HG03342 (cell line): ENCODE data around the gene ANTXR2.
"Not testable (repeated sequence)": the region's sequence is repeated elsewhere in the genome, so short reads cannot be mapped to it uniquely, and the experiment has no call there.

Experiments
- ATAC-seq: cut with Tn5 transposase; IDR thresholded peaks from one replicate; pipeline ENCODE4 v1.9.1; 2021; ENCODE audit warnings: mild to moderate bottlenecking, moderate library complexity; ENCODE audit not compliant: unreplicated experiment

The ANTXR2 gene

DNA sequence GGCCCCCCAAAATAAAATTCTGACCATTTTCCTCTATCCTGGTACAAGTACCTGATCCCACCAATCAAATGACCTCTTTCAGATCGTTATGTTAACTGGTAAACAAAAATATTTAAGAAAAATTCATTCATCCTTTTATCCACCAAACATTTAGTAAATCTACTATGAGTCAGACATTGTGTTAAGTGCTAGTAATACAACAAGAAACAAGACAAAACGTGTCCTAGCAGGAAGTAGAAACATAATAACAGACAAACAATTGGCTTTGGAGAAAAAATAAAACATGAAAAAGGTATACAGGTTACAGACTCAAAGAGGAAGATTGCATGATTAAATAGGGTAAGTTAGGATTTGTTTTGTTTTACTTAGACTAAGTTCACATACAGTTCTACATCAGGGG lies 43.7 kb downstream of the ANTXR2 start:
- no peak for ATAC-seq

DNA sequence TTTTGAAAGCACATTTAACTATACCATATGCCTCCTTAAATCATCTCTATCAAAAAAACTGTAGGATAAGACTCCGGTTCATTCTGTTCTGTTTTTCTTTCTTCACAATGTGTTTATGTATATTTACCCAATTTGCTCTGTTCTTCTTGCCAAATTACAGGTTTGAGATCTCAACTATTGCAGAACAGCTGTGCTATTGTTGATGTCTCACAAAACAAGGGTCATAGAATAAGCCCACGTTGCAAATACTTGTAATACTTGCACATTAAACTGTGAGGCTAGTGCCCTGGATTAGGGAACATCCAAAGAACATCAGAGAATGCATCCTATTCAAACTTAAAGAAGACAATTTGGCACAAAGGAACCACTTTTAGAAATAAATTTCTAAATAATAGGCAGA lies 45.4 kb downstream of the ANTXR2 start:
- no peak for ATAC-seq

GRCh38 chr4:80026100-80026499 lies 46.9 kb downstream of the ANTXR2 start:
- no peak for ATAC-seq

DNA sequence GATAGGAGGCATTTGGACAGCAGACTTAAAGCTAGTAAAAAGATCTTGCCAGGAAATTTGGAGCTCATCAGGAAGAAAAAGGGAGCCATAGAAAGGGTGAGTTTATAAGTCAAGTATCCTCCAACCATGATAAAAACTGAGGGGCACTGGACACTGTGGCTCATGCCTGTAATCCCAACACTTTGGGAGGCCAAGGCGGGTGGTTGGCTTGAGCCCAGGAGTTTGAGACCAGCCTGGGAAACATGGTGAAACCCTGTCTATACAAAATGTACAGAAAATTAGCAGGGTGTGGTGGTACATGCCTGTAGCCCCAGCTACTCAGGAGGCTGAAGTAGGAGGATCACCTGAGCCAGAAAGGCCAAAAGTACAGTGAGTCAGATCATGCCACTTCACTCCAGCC lies 48.7 kb downstream of the ANTXR2 start:
- no peak for ATAC-seq

DNA sequence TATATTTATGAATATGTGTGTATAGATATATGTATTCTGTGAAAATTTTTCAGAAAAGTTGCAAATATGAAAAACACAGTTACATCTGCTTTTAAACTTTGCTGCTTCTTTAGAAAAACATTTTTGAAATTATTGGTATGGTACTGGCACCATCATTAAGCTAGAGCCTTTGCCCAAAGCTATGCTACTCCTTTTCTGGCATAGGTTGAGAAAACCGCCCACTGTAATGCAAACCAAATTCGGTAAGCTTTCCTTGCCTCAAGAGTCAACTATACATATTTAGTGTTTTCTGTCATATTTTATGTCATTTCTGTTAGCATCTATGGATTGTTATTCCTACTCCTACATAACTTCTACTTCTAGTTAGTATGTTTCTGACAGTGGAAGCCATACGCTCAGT lies 50.7 kb downstream of the ANTXR2 start:
- ATAC-seq, result no peak

GRCh38 chr4:80017125-80017854 lies 55.7 kb downstream of the ANTXR2 start:
- peak; percentile 74 for ATAC-seq

- ATAC-seq, result no peak
Measured at GRCh38 chr4:80016506-80016905, 56.5 kb downstream of the ANTXR2 start.

GRCh38 chr4:80015407-80016189 lies 57.4 kb downstream of the ANTXR2 start:
- ATAC-seq, result no peak

DNA sequence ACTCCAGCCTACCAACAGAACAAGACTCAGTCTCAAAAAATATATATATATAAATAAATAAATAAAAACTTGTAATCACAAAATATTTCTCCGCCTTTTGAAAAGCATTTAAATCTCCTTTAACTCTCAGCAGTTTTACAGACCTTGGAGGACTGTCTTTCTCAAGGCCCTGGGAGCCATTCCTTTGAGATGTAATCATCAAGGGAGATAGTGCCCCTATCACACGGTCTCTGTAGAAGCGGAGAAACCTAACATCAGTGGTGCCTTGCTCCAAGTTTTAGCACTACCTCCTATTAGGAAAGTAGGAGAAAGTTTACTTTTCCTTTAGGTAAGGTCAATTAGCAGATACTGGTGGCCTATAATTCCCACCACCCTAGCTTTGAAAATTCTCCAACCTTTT lies 58.5 kb downstream of the ANTXR2 start:
- ATAC-seq, result no peak

- no peak for ATAC-seq
Measured at GRCh38 chr4:80012291-80012690, 60.7 kb downstream of the ANTXR2 start.

- no peak for ATAC-seq
Measured at GRCh38 chr4:80011636-80012236, 61.3 kb downstream of the ANTXR2 start.

GRCh38 chr4:80010316-80010715 lies 62.7 kb downstream of the ANTXR2 start:
- ATAC-seq, result no peak

- ATAC-seq, result no peak
Measured at GRCh38 chr4:80009806-80010205, 63.2 kb downstream of the ANTXR2 start.

DNA sequence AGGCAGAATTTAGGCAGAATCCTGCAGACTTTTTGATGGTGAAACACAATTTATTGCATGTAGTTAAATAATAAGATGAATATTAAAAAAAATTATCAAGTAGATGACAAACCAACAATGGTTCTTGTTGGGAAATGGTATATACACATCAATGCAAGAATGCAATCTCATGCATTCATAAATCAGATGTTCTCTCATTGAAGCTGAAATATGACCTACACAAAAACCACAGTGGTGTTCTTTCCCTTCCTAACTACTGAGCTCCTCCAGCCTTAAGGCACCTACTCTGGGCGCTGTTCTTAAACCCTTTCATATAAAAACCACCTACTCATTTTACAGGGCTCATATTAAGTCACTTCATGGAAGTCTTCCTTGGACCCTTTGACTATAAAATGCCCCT lies 64.1 kb downstream of the ANTXR2 start:
- no peak for ATAC-seq

DNA sequence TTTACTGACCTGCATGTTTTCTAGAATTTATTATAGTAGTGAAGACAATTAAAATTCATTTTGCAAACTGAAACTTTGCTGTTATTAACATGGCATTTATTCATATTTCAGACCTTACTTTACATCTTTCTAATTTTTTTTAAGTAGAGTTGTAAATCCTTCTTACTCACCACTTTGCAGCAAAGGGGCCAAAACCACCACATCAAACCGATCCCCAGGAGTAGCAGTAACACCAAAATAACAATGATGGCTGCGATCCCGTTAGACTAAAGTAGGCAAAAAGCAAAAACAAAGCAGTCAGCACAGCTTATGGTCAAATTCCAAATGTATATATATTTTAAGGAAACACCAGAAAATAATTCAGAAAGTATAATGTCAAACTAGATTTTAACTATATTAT lies 64.7 kb downstream of the ANTXR2 start:
- no peak for ATAC-seq

DNA sequence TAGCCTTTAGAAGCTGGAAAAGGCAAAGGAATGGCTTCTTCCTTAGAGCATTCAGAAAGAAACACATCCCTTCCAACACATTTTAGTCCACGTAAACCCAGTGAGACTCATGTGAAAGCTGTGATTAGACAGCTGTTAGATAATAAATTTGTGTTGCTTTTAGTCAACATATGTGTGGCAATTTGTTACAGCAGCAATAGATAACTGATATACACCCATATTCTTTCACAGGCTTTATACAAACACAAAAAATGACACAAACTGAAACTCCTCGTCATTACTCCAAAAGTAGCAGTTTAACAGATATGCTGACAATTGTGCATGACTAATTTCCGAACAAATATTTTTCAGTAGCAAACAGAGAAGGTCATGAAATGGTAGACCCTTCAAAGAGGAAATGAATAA lies 65.3 kb downstream of the ANTXR2 start:
- ATAC-seq, result peak; percentile 77

DNA sequence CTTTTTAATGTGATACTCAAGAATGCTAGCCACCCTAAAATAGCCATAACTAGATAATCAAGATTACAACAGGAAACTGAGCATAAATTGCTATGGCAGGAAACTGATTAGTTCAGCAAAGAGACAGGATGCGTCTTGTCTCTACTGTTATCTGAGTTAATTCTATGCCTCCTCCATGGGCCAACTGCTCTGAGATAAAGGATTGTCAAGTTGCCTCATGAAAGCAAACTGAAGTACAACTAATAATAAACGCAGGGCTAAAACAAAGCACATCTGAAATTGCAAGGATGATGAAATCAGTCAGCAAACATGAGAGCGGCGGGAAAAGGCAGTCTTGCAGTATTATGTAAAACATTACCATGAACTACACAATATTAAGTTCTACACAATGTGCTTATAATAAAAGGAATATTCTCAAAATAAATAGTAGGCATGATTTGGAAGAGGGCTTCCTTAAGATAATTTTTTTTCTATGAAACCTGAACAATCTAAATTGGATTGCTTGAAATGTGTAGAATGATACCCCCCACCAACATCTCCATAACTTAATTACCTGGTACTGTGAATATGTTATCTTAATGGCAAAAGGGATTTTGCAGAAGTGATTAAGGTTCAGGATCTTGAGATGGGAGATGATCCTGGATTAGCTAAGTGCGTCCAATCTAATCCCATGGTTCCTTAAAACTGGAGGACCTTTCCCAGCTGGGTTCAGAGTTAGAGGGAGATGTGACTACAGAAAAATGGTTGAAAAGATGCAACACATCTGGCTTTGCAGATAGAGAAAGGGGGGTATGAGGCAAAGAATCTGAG lies 65.9 kb downstream of the ANTXR2 start:
- no peak for ATAC-seq

- ATAC-seq, result no peak
Measured at GRCh38 chr4:80005863-80006262, 67.2 kb downstream of the ANTXR2 start.

- ATAC-seq, result no peak
Measured at GRCh38 chr4:80004319-80004718, 68.7 kb downstream of the ANTXR2 start.

GRCh38 chr4:80002559-80002958 lies 70.5 kb downstream of the ANTXR2 start:
- ATAC-seq, result not testable (repeated sequence)

DNA sequence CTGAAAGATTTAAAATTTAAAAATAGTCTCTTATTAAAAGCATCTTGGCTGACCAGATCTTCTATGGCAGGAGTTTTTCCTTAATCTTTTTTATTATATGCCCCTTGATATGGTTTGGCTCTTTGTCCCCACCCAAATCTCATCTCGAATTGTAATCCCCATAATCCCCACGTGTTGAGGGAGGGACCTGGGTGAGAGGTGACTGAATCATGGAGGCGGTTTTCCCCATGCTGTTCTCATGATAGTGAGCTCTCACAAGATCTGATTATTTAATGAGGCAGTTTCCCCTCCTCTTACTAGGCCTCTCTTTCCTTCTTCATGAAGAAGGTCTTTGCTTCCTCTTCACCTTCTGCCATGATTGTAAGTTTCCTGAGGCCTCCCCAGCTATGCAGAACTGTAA lies 74.0 kb downstream of the ANTXR2 start:
- ATAC-seq, result not testable (repeated sequence)
